GM19099 (cell line): ENCODE results near the gene ENDOD1.

ENCODE experiments used
- POLR2A ChIP-seq: IDR thresholded peaks from 3 replicates; pipeline ENCODE4 v1.6.1; 2011; ENCODE audit warnings: low read depth; ENCODE audit not compliant: insufficient read length; ENCODE audit errors: extremely low read depth

The ENDOD1 gene

GRCh38 chr11:95111923-95112540 lies 22.4 kb downstream of the ENDOD1 start:
- no peak for TF ChIP-seq POLR2A

- TF ChIP-seq POLR2A = no peak
Measured at GRCh38 chr11:95115597-95115996, 26.0 kb downstream of the ENDOD1 start.

DNA sequence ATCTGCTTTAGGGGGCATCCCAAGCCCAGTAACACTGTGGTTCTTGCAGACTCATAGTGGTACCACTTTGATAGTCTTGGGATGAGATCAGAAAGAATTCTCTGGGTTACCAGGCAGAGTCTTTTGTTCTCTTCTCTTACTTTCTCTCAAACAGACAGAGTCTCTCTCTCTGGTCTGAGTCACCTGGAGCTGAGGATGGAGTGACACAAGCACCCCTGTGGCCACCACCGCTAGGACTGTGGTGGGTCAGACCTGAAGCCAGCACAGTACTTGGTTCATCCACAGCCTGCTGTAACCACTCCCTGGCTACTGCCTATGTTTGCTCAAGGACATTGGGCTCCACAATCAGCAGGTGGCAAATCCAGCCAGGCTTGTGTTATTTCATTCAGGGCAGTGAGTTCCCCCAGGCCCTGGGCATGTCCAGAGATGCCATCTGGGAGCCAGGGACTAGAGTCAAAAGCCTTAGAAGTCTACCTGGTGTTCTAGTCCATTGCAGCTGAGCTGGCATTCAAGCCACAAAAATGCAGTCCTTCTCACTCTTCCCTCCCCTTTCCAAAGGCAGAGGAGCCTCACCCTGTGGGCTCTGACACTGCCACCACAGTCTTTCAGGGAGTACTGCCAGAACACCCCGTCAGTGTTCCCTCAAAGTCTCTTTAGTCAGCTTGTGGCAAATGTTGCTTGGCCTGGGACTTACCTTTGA lies 29.9 kb downstream of the ENDOD1 start:
- no peak for TF ChIP-seq POLR2A

DNA sequence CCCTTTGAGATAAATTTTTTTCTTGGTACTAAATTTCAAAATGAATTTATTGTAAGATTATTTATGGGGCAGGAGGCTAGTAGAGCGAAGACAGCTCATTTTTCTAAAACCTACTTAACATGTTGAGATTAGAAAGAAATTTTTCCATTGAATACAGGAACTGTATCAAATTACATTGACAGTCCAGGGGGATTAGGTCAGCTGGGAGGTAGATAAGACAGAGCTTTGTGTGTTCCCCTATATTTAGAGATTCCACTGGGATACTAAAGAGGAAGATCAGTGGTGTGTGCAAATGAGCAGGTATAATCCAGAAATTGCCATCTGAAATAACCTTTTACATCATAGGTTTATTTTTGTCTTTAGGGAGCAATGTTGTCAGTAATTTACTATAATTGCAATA lies 32.1 kb downstream of the ENDOD1 start:
- no peak for TF ChIP-seq POLR2A

GRCh38 chr11:95123556-95123955 lies 33.9 kb downstream of the ENDOD1 start:
- TF ChIP-seq POLR2A = no peak

GRCh38 chr11:95128602-95129001 lies 39.0 kb downstream of the ENDOD1 start:
- TF ChIP-seq POLR2A = no peak

- no peak for TF ChIP-seq POLR2A
Measured at GRCh38 chr11:95132956-95133355, 43.3 kb downstream of the ENDOD1 start.

- TF ChIP-seq POLR2A = no peak
Measured at GRCh38 chr11:95134491-95134890, 44.8 kb downstream of the ENDOD1 start.

GRCh38 chr11:95135155-95135554 lies 45.5 kb downstream of the ENDOD1 start:
- TF ChIP-seq POLR2A = no peak

DNA sequence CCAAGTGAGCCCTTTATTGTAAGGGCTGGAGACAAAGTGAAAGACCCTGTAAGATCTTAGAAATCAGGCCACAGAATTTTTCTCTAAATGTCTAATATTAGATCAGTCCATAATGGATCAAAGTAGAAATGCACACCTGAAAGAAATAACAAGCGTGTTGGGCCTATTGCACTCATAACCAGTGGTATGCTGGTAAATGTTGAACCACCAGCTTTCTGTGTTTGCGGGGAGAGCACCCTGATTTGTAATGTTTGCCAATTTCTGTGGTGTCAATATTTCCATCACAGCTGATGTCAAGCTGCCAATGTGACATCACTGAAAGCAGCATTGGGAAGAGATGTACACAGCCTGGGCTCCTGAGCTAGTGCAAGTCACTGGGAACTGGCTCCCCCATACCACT lies 46.2 kb downstream of the ENDOD1 start:
- TF ChIP-seq POLR2A = no peak

GRCh38 chr11:95137299-95137698 lies 47.7 kb downstream of the ENDOD1 start:
- TF ChIP-seq POLR2A = no peak

DNA sequence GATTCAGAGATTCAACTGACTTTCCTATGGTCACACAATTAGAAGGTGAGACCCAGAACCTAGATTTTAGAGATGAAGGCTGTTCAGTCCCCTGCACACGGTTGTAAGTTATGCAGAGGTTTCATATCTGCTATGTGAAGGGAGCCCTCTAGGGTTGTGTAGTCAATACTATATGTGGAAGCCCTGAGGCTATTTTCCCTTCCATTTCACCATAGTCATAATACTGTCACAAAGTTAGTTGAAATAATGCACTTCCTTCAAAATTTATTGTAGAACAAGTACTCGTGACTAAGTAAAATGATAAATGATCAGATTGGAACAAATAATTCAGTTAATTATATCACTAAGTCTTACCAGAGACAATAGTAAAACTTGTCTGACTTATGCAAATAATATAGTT lies 48.8 kb downstream of the ENDOD1 start:
- TF ChIP-seq POLR2A = no peak

DNA sequence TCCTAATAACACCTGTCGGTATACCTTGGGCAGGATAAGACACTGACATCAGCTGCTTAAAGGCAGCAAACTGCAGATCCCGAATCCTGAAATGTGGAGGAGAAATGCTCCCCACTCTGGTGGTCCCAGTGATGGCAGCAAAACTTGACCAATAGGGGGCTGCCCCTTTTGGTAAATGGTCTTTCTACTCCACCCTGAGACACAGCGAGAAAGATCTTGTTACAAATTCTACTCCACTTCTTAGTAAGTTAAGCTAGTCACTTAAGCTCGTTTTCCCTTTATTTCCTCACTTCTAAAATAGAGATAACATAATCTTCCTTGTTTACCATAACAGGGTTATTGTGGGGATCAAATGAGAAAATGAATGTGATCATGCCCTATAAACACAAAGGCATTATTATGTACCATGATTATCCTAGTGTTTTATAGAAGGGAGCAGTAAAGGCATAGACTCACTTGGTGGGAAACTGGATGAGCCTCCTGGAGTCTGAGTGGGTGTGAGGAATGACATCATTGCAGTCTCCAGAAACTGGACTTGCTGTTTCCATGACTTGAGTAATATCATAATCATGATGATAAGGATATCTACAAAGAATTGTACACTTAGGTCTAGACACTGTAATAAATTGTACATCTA lies 50.9 kb downstream of the ENDOD1 start:
- no peak for TF ChIP-seq POLR2A

DNA sequence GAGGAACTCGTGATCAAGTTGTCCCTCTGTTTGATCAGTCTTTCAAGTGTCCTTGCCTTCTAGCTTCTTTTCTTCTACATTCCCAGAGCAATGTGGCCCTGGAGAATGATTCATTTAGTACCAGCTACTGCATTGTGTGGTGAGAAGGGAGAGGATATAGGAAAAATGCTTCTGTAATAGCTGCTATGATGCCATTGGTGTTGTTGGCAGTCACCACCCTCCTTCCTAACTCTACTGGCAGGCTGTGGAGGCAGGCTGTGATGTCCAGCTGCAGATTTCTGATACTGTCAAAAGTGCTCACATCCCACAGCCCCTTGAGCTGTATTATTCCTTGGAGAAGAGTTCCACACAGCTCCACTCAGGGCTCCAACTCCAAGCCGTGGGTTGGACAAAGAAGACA lies 52.8 kb downstream of the ENDOD1 start:
- no peak for TF ChIP-seq POLR2A

GRCh38 chr11:95143106-95143681 lies 53.5 kb downstream of the ENDOD1 start:
- no peak for TF ChIP-seq POLR2A
